AG04450 (cell line): ENCODE measurements around the gene UBE2E2. TPM values are rescaled to one million over a fixed set of nuclear protein-coding genes. Genes with fewer than 3 reads are reported as not detected.
"Not testable (repeated sequence)": the region's sequence is repeated elsewhere in the genome, so short reads cannot be mapped to it uniquely, and the experiment has no call there.

ENCODE experiments used
- CTCF ChIA-PET: fragments of 300-600, 350-600 bp; formaldehyde crosslinking; extraction: SDS; loops from one replicate; lab custom pipeline; 2022; ENCODE audit warnings: antibody characterized with exemption, inconsistent platforms; lab: Charles Lee
- POLR2A ChIA-PET: fragments of 350-600 bp; formaldehyde crosslinking; extraction: SDS; loops from one replicate; lab custom pipeline; 2021; ENCODE audit warnings: antibody characterized with exemption, inconsistent platforms; lab: Yijun Ruan, JAX
- DNase-seq: peaks from one replicate; pipeline ENCODE4 v3.0.0-alpha.2; 2011; ENCODE audit warnings: low read depth, low spot score
- H3K27ac ChIP-seq: one replicate; pipeline ENCODE4 v1.5.1; 2012; ENCODE audit warnings: low read depth, low read length, control low read depth
- H3K27me3 ChIP-seq: one replicate; pipeline ENCODE4 v1.6.0; 2012; ENCODE audit warnings: low read length; ENCODE audit not compliant: control insufficient read depth, insufficient read depth
- H3K4me3 ChIP-seq: 2 replicates; pipeline ENCODE4 v1.5.1; 2011; ENCODE audit warnings: mild to moderate bottlenecking, low read depth, low read length, control low read depth
- H3K9me3 ChIP-seq: 2 replicates; pipeline ENCODE4 v1.5.1; 2012; ENCODE audit warnings: low read length; ENCODE audit not compliant: control insufficient read depth, insufficient read depth
- CTCF ChIP-seq: IDR thresholded peaks from 2 replicates; pipeline ENCODE4 v1.5.1; 2011; ENCODE audit warnings: low read depth, low read length, control low read depth, inconsistent platforms
- polyA plus RNA-seq: library from polyadenylated mRNA; depleted of rRNA; stranded (reverse); fragments of >200 nt; gene quantifications from 2 replicates; pipeline ENCODE4 v1.2.3, GENCODE V29; 2011

Gene UBE2E2
- polyA plus RNA-seq, 1 experiment = 43.2 TPM

GRCh38 chr3:23174426-23175039 lies 28.6 kb upstream of the UBE2E2 start:
- Histone ChIP-seq H3K27me3 (peaks cover 28% of the 10 kb centered on the region), H3K9me3 (no peaks in the 10 kb centered on the region), H3K27ac (no peak overlapping the region), H3K4me3 (no peak overlapping the region)
- ChIA-PET CTCF (interaction anchor here (0.5 to 1.0 kb wide), 2 partner anchors 10 to 680 kb away, joined by 3 to 11 read pairs; no protein-coding TSS in a partner anchor), POLR2A (no interaction called here)
- no peak for DNase-seq
- TF ChIP-seq CTCF = no peak

- ChIA-PET CTCF (no interaction called here), POLR2A (no interaction called here)
Observed at GRCh38 chr3:23175341-23176083, 27.6 kb upstream of the UBE2E2 start.

GRCh38 chr3:23176839-23177238 lies 26.3 kb upstream of the UBE2E2 start:
- H3K27ac ChIP-seq, POLR2A ChIA-PET, DNase-seq, H3K4me3 ChIP-seq, H3K9me3 ChIP-seq, CTCF ChIA-PET: not testable (repeated sequence)
- peaks cover 24% of the 10 kb centered on the region for H3K27me3 ChIP-seq

More at GRCh38 chr3:23175341-23176083, 27.6 kb upstream of the UBE2E2 start:
- H3K27me3 ChIP-seq = peaks cover 27% of the 10 kb centered on the region
- H3K9me3 ChIP-seq = no peaks in the 10 kb centered on the region
- no peak overlapping the region for H3K4me3 ChIP-seq
- DNase-seq = no peak
- H3K27ac ChIP-seq = no peak overlapping the region
- TF ChIP-seq CTCF = no peak

- no peaks in the 10 kb centered on the region for H3K9me3 ChIP-seq
- no peak for DNase-seq
- TF ChIP-seq CTCF = no peak
- POLR2A ChIA-PET = interaction anchor here (0.7 kb wide), 1 partner anchor 617 kb away, joined by 4 read pairs; no protein-coding TSS in a partner anchor
- H3K4me3 ChIP-seq = no peak overlapping the region
- peaks cover 13% of the 10 kb centered on the region for H3K27me3 ChIP-seq
- CTCF ChIA-PET = no interaction called here
- no peak overlapping the region for H3K27ac ChIP-seq
Observed at GRCh38 chr3:23182996-23183513, 20.1 kb upstream of the UBE2E2 start.

GRCh38 chr3:23183731-23184130 lies 19.4 kb upstream of the UBE2E2 start:
- H3K27ac ChIP-seq = no peak overlapping the region
- no peaks in the 10 kb centered on the region for H3K9me3 ChIP-seq
- peak; percentile 69 for TF ChIP-seq CTCF
- H3K27me3 ChIP-seq = peaks cover 13% of the 10 kb centered on the region
- H3K4me3 ChIP-seq = no peak overlapping the region
- POLR2A ChIA-PET = no interaction called here
- DNase-seq = no peak
- CTCF ChIA-PET = no interaction called here
